Measurements from ENCODE around the gene CAPN13. TPM values are rescaled to one million over a fixed set of nuclear protein-coding genes. Genes with fewer than 3 reads are reported as not detected.

CAPN13 gene
- total RNA-seq, 4 donors from 2014 or later: 38.0 to 396 (median 330) TPM

GRCh38 chr2:30710016-30710415, 97.2 kb downstream of the CAPN13 start:
- peak in 1 of 3 donors; percentile 41 for DNase-seq
- TF ChIP-seq POLR2A (IDR thresholded peaks at IDR 0.05) (no peak), CTCF (IDR thresholded peaks at IDR 0.05) (no peak)
- no peaks in the 10 kb centered on the region for H3K9me3 ChIP-seq
- no peaks in the 10 kb centered on the region for H3K4me1 ChIP-seq
- H3K27me3 ChIP-seq: no peaks in the 10 kb centered on the region
- no peaks in the 10 kb centered on the region for H3K36me3 ChIP-seq
- no peak overlapping the region for H3K4me3 ChIP-seq
- H3K27ac ChIP-seq: no peak overlapping the region

GRCh38 chr2:30709516-30709915, 97.7 kb downstream of the CAPN13 start:
- Histone ChIP-seq H3K27ac (no peak overlapping the region), H3K27me3 (no peaks in the 10 kb centered on the region), H3K4me1 (no peaks in the 10 kb centered on the region), H3K4me3 (no peak overlapping the region), H3K9me3 (no peaks in the 10 kb centered on the region), H3K36me3 (no peaks in the 10 kb centered on the region)
- TF ChIP-seq POLR2A (IDR thresholded peaks at IDR 0.05) (no peak), CTCF (IDR thresholded peaks at IDR 0.05) (no peak)
- DNase-seq: peak in 2 of 3 donors; percentile 2 to 28

GRCh38 chr2:30708491-30709290, 98.6 kb downstream of the CAPN13 start:
- Histone ChIP-seq H3K4me3 (no peak overlapping the region), H3K36me3 (no peaks in the 10 kb centered on the region), H3K9me3 (no peaks in the 10 kb centered on the region), H3K4me1 (no peaks in the 10 kb centered on the region), H3K27ac (no peak overlapping the region), H3K27me3 (no peaks in the 10 kb centered on the region)
- peak in 2 of 3 donors; percentile 13 to 45 for DNase-seq
- TF ChIP-seq POLR2A (IDR thresholded peaks at IDR 0.05): no peak
- peak in 4 of 6 experiments; percentile 19 to 28 (median 22) for TF ChIP-seq CTCF (IDR thresholded peaks at IDR 0.05)

GRCh38 chr2:30707304-30707903, 99.8 kb downstream of the CAPN13 start:
- Histone ChIP-seq H3K4me1 (no peaks in the 10 kb centered on the region), H3K27ac (no peak overlapping the region), H3K36me3 (no peaks in the 10 kb centered on the region), H3K27me3 (no peaks in the 10 kb centered on the region), H3K9me3 (peaks cover 0 to 2% (median 0%) of the 10 kb centered on the region in 4 donors), H3K4me3 (no peak overlapping the region)
- TF ChIP-seq POLR2A (IDR thresholded peaks at IDR 0.05) (no peak), CTCF (IDR thresholded peaks at IDR 0.05) (no peak)
- DNase-seq: peak in 1 of 3 donors; percentile 30

GRCh38 chr2:30706534-30707303, 100.5 kb downstream of the CAPN13 start:
- peak in 2 of 3 donors; percentile 70 to 88 for DNase-seq
- Histone ChIP-seq H3K4me3 (no peak overlapping the region), H3K27ac (no peak overlapping the region), H3K4me1 (no peaks in the 10 kb centered on the region), H3K36me3 (no peaks in the 10 kb centered on the region), H3K27me3 (no peaks in the 10 kb centered on the region), H3K9me3 (peaks cover 0 to 9% (median 0%) of the 10 kb centered on the region in 4 donors)
- TF ChIP-seq POLR2A (IDR thresholded peaks at IDR 0.05) (no peak), CTCF (IDR thresholded peaks at IDR 0.05) (peak; percentile 39 to 81 (median 79))

All from Peyer's patch (tissue), 4 donors.